HG03097 (cell line): Measurements from ENCODE around the gene HDAC4.
"Not testable (repeated sequence)": the region's sequence is repeated elsewhere in the genome, so short reads cannot be mapped to it uniquely, and the experiment has no call there.

Experiments
- ATAC-seq: cut with Tn5 transposase; IDR thresholded peaks from one replicate; pipeline ENCODE4 v1.9.1; 2021; ENCODE audit not compliant: unreplicated experiment, low FRiP score

Gene HDAC4

GRCh38 chr2:239400596-239401066, at the start of gene HDAC4:
Gene HDAC4 (minus strand): TSS chr2:239401020. CDS start chr2:239352699, 48,321 bp downstream.
- no peak for ATAC-seq

DNA sequence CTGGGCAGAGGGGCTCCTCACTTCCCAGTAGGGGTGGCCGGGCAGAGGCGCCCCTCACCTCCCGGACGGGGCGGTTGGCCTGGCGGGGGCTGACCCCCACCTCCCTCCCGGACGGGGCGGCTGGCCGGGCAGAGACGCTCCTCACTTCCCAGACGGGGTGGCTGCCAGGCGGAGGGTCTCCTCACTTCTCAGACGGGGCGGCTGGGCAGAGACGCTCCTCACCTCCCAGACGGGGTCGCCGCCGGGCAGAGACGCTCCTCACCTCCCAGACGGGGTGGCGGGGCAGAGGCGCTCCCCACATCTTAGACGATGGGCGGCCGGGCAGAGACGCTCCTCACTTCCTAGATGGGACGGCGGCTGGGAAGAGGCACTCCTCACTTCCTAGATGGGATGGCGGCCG, 48.6 kb upstream of the HDAC4 start:
- ATAC-seq = not testable (repeated sequence)

- ATAC-seq = no peak
Observed at GRCh38 chr2:239445771-239446524, 45.1 kb upstream of the HDAC4 start.

DNA sequence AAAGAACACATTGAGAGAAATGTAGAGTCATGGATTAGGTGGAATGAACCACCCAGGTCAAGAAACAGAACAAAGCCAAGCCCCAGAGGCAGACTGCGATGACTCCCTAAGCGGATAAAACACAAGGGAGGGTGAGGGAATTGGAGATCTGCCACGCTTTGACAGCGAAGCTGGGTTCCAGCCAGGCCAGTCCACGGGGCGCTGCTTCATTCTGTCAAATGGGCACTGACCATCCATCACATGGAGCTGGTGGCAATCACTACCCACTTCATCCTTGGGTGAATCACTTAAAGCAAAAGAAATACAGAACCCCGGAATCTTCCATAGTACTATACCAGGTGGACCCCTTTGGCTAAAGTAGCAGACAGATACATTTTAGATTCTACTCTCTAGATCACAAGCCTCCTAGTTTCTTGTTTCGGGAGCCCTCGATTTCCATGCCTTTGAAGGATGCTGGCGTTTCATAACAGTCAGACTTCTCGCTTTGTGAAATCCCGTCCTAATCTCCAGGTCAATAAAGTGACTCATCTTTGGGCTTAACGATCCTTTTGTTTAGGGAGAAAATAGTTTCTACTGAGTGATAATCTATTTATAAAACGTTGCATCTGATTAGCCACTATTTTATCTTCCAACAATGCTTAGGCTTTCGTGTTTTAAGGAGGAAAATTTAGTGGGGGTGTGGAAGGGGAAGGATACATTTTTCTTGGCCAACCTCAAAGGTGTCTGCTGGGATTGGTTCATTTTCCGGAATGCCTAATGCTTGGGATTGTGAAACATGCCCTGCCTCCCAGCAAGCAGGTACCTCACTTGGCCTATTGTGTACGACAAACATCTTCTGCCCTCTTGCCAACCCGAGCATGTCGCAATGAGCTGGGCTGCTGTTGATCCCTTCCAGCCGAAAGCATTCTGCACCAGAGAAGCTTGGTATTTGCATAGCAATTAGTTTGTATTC, 44.1 kb upstream of the HDAC4 start:
- ATAC-seq = no peak

- no peak for ATAC-seq
Observed at GRCh38 chr2:239443666-239444567, 43.1 kb upstream of the HDAC4 start.

- ATAC-seq = no peak
Observed at GRCh38 chr2:239443102-239443620, 42.3 kb upstream of the HDAC4 start.

DNA sequence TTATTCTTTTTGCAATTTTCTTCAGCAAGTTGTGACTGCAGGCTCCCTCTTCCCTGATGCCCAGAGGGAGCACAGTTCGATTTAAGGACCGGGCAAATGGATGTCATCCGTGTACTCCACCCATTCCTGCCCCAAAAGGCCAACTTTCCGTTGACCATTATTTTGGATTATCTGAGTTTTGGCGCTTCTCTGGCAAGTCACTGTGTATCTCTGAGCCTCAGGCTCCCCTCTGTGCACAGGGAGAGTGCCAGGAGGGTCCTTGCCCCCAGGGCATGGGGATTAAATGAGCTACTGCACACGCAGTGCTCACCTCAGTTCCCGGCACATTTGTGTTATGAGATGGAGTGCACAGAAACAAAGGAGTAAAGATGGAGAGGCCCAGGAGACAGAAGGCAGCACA, 41.4 kb upstream of the HDAC4 start:
- ATAC-seq = no peak

- ATAC-seq = no peak
Observed at GRCh38 chr2:239441261-239442078, 40.6 kb upstream of the HDAC4 start.

GRCh38 chr2:239440511-239440959, 39.7 kb upstream of the HDAC4 start:
- ATAC-seq = no peak

DNA sequence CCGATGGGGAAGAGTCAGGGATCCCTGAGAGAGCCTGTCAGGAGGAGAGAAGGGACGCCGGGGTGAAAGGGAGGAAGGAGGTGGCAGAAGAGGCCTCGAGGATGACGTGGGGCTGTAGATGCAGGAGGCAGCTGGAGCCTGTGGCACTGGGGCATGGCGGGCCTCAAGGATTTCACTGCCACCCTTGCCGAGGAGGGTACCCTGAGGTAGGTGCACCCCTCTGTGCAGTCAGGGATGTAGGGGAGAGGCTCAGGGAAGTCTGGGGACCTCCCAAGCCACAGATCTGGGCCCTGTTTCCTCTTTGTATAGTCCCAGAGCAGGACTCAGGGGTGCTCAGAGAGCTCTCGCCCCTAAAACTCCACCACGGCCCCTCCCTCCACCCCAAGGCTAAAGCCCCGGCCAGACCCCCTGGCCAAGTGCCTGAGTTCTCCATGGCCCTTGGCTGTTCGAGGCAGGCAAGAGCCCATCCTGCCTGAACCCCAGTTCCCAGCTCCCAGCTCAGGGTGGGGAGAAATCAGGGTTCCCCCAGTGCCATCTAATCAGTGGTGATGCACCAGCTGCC, 39.0 kb upstream of the HDAC4 start:
- no peak for ATAC-seq

- no peak for ATAC-seq
Observed at GRCh38 chr2:239438995-239439753, 38.4 kb upstream of the HDAC4 start.

- ATAC-seq = no peak
Observed at GRCh38 chr2:239438368-239438767, 37.5 kb upstream of the HDAC4 start.

GRCh38 chr2:239436669-239437335, 36.0 kb upstream of the HDAC4 start:
- no peak for ATAC-seq

DNA sequence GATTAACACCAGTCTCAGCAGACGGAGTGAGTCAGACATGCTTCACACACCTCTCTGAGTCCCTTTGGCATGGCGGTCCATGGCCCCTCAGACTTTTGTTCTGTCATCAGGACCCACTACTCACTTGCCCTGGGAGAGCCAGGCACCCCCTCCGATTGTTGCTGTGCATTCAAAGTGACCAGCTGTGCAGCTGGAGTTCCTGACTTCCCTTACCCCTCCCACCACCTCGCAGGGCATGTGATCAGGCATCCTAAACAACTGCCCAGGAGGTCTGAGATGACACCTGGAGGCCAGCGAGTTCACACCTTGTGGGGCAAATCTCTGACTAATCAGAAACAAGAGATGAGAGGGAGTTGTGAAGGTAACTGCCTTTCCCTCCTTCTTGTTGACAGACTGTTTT, 35.3 kb upstream of the HDAC4 start:
- ATAC-seq = no peak

DNA sequence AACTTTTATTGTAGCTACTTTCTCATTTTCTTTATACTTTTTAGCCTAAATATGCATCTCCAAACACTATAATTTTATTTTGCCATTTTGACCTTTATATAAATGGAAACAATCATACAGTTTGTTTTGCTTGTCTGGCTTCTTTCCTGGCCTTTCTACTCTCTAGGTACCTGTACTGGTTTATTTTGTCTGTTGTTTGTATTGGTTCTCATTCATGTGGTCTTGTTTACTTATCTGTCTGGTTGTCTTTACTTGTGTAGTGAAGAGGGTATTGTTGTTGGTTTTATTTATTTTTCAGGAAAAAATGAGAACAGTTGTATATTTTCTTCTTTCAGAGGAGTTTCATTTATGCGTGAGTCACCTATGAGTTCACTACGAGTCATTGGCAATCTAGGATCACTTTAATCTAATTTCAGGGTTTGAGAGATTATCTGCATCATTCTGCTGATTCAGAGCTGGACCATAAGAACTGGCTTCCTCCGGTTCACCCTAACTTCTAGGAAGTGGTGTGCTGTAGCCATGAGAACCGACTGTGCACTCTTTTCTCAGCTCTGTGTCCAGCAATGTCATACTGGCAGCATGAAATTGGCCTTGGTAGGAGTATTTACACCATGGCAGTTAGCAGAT, 33.1 kb upstream of the HDAC4 start:
- no peak for ATAC-seq

- ATAC-seq = no peak
Observed at GRCh38 chr2:239432174-239432573, 31.4 kb upstream of the HDAC4 start.

GRCh38 chr2:239431536-239431935, 30.7 kb upstream of the HDAC4 start:
- ATAC-seq = no peak
